GM12801 (cell line): ENCODE results near the gene C6orf15.

Source experiments
- TF ChIP-seq, protein P1 (sequence below): IDR thresholded peaks from one replicate; pipeline ENCODE4 v1.5.1; 2011; ENCODE audit warnings: control low read depth; ENCODE audit not compliant: insufficient read length; ENCODE audit errors: extremely low read depth

The C6orf15 gene

DNA sequence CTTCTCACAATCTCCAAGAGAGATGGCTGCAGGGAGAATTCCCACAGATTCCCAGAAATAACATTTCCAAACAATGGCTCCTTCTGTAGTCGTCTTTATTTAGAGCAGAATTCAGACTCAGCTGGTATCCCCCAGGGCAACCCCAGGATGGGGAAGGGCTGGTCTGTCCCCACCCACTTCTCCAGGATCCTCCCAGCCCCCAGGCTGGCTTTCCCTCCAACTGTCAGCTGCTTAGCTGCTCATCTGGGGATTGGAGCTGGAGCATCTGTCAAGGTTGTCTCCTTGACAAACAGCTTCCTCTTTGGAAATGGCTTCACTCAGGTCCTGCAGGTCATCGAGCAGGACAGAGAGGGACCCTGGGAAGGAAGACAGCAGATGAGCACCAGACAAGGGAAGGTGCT, 30.0 kb upstream of the C6orf15 start:
- TF ChIP-seq, protein P1, sequence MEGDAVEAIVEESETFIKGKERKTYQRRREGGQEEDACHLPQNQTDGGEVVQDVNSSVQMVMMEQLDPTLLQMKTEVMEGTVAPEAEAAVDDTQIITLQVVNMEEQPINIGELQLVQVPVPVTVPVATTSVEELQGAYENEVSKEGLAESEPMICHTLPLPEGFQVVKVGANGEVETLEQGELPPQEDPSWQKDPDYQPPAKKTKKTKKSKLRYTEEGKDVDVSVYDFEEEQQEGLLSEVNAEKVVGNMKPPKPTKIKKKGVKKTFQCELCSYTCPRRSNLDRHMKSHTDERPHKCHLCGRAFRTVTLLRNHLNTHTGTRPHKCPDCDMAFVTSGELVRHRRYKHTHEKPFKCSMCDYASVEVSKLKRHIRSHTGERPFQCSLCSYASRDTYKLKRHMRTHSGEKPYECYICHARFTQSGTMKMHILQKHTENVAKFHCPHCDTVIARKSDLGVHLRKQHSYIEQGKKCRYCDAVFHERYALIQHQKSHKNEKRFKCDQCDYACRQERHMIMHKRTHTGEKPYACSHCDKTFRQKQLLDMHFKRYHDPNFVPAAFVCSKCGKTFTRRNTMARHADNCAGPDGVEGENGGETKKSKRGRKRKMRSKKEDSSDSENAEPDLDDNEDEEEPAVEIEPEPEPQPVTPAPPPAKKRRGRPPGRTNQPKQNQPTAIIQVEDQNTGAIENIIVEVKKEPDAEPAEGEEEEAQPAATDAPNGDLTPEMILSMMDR, result no peak

DNA sequence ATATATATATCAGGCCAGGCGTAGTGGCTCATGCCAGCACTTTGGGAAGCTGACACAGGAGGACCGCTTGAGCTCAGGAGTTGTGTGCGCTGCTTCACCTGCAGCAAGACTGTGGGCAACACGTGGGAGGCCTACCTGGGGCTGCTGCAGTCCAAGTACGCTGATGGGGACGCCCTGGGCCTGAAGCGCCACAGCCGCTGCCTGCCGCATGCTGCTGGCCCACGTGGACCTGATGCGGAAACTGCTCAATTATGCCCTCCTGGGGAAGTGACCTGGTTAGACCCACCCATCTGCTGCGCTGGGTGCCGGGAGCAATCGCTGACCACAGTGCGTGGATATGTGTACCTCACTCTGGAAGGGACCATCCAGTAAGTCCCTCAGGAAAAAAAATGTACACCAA, 28.3 kb upstream of the C6orf15 start:
- TF ChIP-seq, protein P1, result no peak

DNA sequence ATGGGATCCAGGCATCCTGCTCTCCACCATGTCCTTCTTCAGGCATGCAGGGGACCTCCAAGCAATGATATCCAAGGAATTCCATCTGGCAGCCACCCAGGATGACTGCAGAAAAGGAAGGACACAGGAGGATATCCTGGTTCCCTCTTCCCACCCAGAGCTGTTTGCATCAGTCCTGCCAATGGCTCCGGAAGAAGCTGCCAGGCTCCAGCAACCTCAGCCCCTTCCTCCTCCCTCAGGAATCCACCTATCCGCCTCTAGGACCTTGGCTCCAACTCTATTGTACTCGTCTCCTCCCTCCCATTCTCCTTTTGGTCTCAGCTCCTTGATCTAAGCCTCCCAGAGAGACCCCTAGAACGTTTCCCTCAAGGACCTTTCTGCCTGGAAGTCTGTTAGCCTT, 27.2 kb upstream of the C6orf15 start:
- TF ChIP-seq, protein P1, result no peak

DNA sequence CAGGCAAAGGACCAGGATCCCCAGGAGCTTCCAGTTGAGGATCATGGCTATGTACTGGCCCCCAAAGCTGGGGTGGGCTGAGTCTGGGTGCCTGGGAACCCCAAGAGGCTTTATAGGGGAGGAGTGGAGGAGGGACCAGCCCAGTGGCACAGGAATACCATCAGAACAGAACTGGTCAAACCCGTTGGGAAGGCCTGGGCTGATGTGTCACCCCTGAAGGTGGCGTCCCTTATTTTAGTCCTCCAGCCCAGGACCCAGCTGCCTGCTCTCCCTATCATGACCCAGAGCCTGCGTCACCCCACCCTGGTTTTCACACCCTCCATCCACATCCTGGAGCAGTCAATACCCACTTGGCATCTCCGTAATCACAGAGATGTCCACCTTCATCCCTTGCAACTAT, 26.6 kb upstream of the C6orf15 start, which contains the start of gene PSORS1C2:
TSS of gene PSORS1C2 (minus strand) at position 85 of the 400 bp plus-strand sequence. CDS start at position 45, 40 bp downstream.
- TF ChIP-seq, protein P1, result no peak

DNA sequence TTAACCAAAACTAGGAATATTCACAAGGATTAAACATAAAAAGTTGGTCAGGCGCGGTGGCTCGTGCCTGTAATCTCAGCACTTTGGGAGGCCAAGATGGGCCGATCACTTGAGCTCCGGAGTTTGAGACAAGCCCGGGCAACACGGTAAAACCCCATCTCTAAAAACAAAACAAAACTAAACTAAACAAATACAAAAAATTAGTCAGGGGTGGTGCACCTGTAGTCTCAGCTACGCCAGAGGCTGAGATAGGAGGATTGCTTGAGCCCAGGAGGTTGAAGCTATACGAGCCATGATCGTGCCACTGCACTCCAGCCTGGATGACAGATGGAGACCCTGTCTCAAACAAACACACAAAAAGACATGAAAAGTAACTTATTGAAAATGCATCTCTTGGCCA, 23.3 kb upstream of the C6orf15 start:
- TF ChIP-seq, protein P1, result no peak

DNA sequence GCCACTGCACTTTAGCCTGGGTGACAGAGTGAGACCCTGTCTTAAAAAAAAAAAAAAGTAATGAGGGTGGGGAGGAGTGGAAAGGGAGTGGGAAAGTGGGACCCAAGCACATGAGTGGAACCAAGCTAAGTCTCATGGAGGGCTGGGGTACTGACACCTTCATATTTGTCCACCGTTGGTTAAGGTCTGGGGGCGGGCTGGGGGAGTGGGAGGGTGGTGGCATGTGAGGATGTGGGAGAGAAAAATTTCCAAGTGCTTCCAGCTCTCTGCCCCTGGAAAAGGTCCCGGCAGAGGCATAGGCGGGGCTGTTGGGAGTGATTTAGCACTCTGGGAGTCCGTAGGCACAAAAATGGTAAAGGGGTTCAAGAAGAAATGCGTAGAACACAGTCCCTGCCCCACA, 20.4 kb upstream of the C6orf15 start:
- TF ChIP-seq, protein P1, result no peak

DNA sequence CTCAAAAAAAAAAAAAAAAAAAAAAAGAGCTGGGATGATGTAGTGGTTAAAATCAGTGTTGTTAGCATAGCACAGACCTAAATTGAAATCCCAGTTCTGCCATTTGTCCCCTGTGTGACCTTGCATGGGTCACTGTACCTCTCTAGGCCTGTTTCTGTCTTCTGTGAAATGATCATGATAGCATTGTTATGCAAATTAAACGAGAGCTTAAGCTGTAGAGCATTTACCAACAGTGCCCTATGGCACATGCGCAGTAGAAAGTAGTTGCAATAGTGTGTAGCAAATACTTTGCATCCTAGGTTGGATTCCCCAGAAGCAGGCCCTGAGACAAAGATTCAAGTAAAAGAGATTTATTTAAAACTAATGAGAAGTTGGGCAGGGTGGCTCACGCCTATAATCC, 19.2 kb upstream of the C6orf15 start:
- TF ChIP-seq, protein P1, result no peak

DNA sequence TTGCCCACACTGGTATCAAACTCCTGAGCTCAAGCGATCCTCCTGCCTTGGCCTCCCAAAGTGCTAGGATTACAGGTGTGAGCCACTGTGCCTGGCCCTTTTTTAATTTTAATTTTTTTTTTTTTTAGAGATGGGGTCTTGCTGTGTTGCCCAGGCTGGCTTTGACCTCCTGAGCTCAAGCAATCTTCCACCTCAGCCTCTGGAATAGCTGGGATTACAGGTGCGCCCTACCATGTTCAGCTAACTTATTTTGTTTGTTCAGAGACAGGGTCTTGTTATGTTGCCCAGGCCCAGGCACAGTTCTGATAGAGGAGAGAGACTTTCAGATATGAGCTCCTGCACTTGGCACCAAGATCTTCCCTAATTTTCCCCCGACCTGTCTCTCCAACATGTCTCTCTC, 18.4 kb upstream of the C6orf15 start:
- TF ChIP-seq, protein P1, result no peak
